Right renal cortex interstitium (tissue), 3 donors: ENCODE data around the gene COL4A4. TPM values are rescaled to one million over a fixed set of nuclear protein-coding genes. Genes with fewer than 3 reads are reported as not detected.

Experiments used
- DNase-seq, 3 donors: peaks; one replicate each; pipeline ENCODE4 v3.0.0-alpha.2; 2013; ENCODE audit warnings: low read depth in 3 of 3, low spot score in 2 of 3
- polyA plus RNA-seq, 3 donors: library from polyadenylated mRNA; unstranded; fragments of 120-200 nt; gene quantifications; one replicate each; pipeline ENCODE4 v1.2.1, GENCODE V29; 2013; ENCODE audit not compliant: insufficient read length in 3 of 3

The COL4A4 gene
- polyA plus RNA-seq, 3 donors = 49.7 to 64.2 (median 53.8) TPM

GRCh38 chr2:227035711-227036367 lies 128.2 kb downstream of the COL4A4 start:
- DNase-seq = no peak

DNA sequence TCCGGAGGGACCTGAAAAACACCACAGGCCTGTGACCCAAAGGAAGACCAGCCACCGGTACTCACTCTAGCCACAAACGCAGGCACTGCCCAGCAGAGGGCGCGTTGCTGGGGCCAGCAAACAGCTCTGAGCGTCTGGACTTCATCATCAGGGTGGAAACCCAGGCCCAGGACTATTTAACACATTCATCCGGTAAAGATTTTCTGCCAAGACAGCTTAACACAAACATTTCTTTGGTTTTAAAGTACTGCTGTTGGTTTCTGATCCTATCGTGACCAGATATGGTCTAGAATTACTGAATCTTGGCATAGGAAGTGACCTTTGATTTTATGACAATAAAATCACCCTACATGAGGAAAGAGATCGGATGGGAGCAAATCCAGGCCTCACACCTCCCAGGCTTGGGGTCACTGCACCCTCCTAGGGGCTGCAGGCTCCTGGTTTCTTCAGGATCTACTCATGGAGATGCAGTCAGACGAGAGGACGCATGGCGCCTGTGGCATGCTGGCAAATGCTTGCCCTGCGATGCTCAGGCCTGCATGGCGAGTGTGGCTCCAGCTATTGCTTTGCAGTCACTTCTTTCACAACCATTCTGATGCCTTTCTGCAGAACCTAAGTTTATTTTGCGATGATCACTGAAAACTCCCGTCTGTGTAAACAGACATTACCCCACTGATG lies 130.4 kb downstream of the COL4A4 start:
- peak in 1 of 3 donors; percentile 35 for DNase-seq

DNA sequence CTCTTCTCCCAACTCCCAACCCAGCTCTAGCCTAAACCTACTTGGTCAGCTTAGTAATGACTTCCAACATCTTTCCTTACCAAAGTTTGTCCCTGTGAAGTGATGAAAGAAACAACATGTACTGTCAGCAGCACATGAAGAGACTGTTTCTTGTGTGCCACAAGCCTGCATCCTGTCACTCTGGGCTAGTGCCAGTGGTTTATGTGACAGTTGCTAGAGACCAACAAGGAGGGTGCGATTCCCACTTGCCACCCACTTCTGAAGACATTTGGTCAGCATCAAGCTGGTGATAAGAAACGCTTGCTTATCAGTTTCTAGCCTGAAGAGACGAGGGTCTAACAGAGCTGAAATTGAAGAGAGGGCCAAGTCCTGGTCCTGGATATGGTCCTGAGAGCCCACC lies 132.6 kb downstream of the COL4A4 start:
- no peak for DNase-seq

DNA sequence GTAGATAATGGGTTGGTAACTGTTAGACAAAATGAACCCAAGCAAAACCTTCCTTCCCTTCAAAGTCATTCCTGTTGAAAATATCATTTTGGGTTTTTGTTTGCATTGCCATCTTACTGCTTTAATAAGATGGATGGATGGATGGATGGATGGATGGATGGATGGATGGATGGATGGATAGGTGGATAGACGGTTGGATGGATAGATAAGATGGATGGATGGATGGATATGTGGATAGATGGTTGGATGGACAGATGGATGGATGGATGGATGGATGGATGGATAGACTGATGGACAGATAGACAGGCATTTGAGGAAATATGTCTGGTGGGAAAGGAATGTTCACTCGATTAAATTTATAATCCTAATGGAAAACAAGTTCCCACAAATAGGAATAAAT lies 133.2 kb downstream of the COL4A4 start:
- DNase-seq = no peak

GRCh38 chr2:227029426-227030105 lies 134.4 kb downstream of the COL4A4 start:
- DNase-seq = no peak

- DNase-seq = no peak
These were observed 138.5 kb downstream of the COL4A4 start for GRCh38 chr2:227025510-227025909.

GRCh38 chr2:227022608-227023007 lies 141.4 kb downstream of the COL4A4 start:
- no peak for DNase-seq

- DNase-seq = no peak
These were observed 143.6 kb downstream of the COL4A4 start for GRCh38 chr2:227020416-227020815.

GRCh38 chr2:227016894-227017293 lies 147.1 kb downstream of the COL4A4 start:
- DNase-seq = no peak

DNA sequence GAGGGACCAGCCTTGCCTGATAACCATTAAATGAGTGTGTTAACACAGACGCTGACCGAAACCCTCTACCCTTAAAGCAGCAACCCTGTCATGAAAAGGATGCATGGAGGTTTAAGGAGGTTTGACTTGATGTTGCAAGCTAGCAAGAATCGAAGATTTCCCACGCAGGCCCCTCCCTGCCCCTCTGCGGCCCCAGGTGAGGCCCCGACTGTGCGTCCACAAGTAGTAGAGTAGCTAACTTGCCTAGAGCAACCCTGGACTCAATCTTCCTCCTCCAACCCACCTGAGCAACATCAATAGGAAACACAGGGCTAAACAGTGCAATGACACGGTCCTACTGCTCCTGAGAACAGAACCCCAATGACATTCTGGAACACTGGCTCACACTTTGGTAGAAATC lies 150.1 kb downstream of the COL4A4 start:
- no peak for DNase-seq

- DNase-seq = no peak
These were observed 150.7 kb downstream of the COL4A4 start for GRCh38 chr2:227013330-227013729.

GRCh38 chr2:227010433-227010832 lies 153.6 kb downstream of the COL4A4 start:
- DNase-seq = no peak

DNA sequence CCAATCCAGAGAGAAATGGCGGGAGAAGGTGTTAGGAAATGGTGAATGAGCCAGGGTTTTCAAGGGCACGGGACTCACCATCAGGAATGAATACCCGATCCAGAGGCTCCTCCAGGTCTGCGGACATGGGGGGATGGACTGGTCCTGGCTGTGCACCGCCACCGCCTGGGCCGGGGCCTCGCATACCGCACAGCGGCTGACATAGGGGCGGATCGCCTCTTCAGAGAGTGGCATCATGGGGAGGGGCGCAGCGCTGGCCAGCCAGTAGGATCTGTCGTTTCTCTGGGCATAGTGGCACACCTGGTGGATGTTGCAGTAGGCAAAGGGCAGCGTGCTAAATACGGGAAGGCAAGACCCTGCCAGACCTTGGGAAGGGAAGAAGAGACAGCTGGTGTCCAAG lies 156.1 kb downstream of the COL4A4 start:
- DNase-seq = no peak

GRCh38 chr2:227007148-227007547 lies 156.9 kb downstream of the COL4A4 start:
- DNase-seq = no peak

DNA sequence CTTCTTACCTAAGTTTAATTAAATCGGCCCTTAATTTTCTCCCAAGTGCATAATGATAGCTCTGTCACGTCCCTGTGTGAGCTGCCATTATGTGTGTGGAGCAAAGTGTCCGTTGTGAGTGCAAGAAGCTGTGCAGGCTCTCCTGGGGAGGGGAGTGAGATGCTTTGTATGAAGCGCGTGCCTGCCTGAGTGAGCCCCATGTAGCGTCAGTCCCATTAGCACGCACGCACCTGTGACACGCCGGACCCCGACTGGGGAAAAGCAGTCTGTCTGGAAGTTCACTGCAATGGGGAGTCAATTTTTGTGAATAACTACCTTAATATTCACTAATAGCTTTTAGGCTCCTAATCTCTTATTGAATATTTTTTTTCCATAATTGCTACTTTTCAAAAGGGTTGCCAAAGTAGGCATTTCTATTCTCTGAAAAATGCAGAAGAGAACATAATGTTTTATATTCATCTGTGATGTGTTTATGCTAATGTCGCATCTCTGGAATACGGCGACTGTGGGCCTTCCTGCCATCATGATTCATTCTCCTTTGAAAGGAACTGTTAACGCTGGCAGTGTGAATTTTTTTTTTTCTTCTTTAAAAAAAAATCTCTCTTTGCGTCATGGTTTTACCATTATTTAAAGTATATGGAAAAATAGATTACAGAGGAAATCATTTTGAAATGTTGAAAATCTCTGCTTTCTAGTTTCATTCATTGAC lies 157.7 kb downstream of the COL4A4 start:
- DNase-seq = no peak

DNA sequence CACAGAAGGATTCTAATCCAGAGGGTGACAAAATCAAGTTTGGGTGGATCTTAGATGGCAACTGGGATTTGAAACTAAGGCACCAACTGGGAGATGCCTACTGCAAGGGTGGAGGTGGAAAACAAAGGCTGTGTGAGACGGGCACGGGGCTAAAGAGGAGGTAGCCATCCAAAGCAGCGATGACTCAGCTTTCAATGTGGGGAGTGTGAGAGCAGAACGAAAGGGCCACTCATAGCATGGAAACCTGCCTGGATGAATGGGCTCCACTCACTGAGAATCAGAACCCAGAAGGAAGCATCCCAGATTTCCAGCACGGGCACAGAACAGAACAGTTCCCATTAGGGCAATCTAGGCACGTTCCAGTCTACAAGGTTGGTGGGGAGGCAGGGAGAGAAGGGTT lies 159.5 kb downstream of the COL4A4 start:
- no peak for DNase-seq

- DNase-seq = no peak
These were observed 163.9 kb downstream of the COL4A4 start for GRCh38 chr2:227000123-227000522.

GRCh38 chr2:226999661-227000060 lies 164.3 kb downstream of the COL4A4 start:
- DNase-seq = no peak

GRCh38 chr2:226995625-226996041 lies 168.4 kb downstream of the COL4A4 start:
- no peak for DNase-seq

- DNase-seq = no peak
These were observed 169.2 kb downstream of the COL4A4 start for GRCh38 chr2:226994775-226995174.

- DNase-seq = no peak
These were observed 170.8 kb downstream of the COL4A4 start for GRCh38 chr2:226993171-226993570.
